A673 (cell line): ENCODE results near the gene PAQR8. TPM values are rescaled to one million over a fixed set of nuclear protein-coding genes. Genes with fewer than 3 reads are reported as not detected.

Experiments
- BruUV-seq: library from RNA; stranded (reverse); fragments of 400-500 nt; replicated peaks from 2 replicates; lab custom pipeline; 2021; lab: Mats Ljungman, UMichigan
- CTCF ChIA-PET: fragments of 300-600 bp; sonication (Branson Sonifier 250); formaldehyde crosslinking; loops from one replicate; lab custom pipeline; 2022; ENCODE audit warnings: antibody characterized with exemption; lab: Charles Lee
- POLR2A ChIA-PET: fragments of 300-600 bp; sonication (Branson Sonifier 250); formaldehyde crosslinking; loops from one replicate; lab custom pipeline; 2022; ENCODE audit warnings: antibody characterized with exemption; ENCODE audit not compliant: low non-redundant PET; lab: Charles Lee
- DNase-seq: peaks from one replicate; pipeline ENCODE4 v3.0.0-alpha.2; 2015; ENCODE audit warnings: low spot score
- H3K27ac ChIP-seq: fragments of 200-600 bp; sonication (generic); 2 replicates; pipeline ENCODE4 v1.5.1; 2016; ENCODE audit warnings: mixed run types, low read depth, mild to moderate bottlenecking, mixed read lengths, antibody characterized with exemption, low read length; ENCODE audit not compliant: poor library complexity, severe bottlenecking
- H3K27me3 ChIP-seq: fragments of 200-600 bp; sonication (generic); replicated peaks from 2 replicates; pipeline ENCODE4 v1.6.1; 2017; ENCODE audit warnings: mixed run types, low read depth, mild to moderate bottlenecking, mixed read lengths, antibody characterized with exemption, low read length; ENCODE audit not compliant: insufficient read depth, poor library complexity
- H3K36me3 ChIP-seq: fragments of 200-600 bp; sonication (generic); 2 replicates; pipeline ENCODE4 v1.6.1; 2016; ENCODE audit warnings: mixed run types, mild to moderate bottlenecking, mixed read lengths, antibody characterized with exemption, low read length; ENCODE audit not compliant: insufficient read depth, poor library complexity, severe bottlenecking
- H3K4me1 ChIP-seq: fragments of 200-600 bp; sonication (generic); 2 replicates; pipeline ENCODE4 v1.6.1; 2017; ENCODE audit warnings: mixed run types, mild to moderate bottlenecking, mixed read lengths, antibody characterized with exemption, low read length; ENCODE audit not compliant: insufficient read depth, poor library complexity, severe bottlenecking
- H3K4me3 ChIP-seq: fragments of 200-600 bp; sonication (generic); 2 replicates; pipeline ENCODE4 v1.5.1; 2016; ENCODE audit warnings: low read depth, mixed run types, mild to moderate bottlenecking, mixed read lengths, low read length; ENCODE audit not compliant: poor library complexity, severe bottlenecking
- H3K9me3 ChIP-seq: fragments of 200-600 bp; sonication (generic); 2 replicates; pipeline ENCODE4 v1.6.1; 2016; ENCODE audit warnings: mixed run types, low read depth, mild to moderate bottlenecking, mixed read lengths, antibody characterized with exemption, low read length; ENCODE audit not compliant: poor library complexity, severe bottlenecking
- EZH2 ChIP-seq: fragments of 200-600 bp; sonication (generic); IDR thresholded peaks from 2 replicates; pipeline ENCODE4 v1.6.1; 2017; ENCODE audit warnings: borderline replicate concordance, low read depth, mild to moderate bottlenecking, mixed read lengths, antibody characterized with exemption, low read length; ENCODE audit not compliant: poor library complexity, severe bottlenecking
- intact Hi-C: fragments of 100-400 bp; cut with micrococcal nuclease; formaldehyde crosslinking; loops from one replicate; pipeline ENCODE4 v1.10.0; 2022; ENCODE audit not compliant: unreplicated experiment
- total RNA-seq: library from RNA; stranded (reverse); gene quantifications from 2 replicates; pipeline ENCODE4 v1.2.3, GENCODE V29; 2021
- TF ChIP-seq, protein P1 (sequence below): fragments of 300-800, 200-600 bp; sonication (generic); conservative IDR thresholded peaks from 2 replicates; pipeline ENCODE4 v1.5.1; 2017; ENCODE audit warnings: low read depth, mild to moderate bottlenecking, antibody characterized with exemption, low read length, moderate library complexity, mixed read lengths

Gene PAQR8
- total RNA-seq, 1 experiment from 2014 or later: 1.5 TPM

DNA sequence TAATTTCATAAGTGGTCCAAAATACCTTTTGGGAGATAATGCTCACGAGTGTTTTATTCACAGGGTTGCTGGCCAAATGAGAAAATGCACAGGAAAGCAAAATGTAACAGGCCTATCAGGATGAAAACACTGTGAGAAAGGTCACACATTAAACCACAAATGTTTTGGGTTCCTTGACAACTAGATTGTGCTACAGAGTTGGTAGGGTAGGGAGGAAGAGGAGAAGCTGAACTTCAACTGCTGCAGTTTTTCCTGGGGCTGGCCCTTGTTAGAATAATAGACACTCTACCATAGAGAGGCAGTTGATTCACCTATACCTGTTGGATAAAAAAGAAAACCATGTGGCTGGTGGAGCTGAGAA lies 28.1 kb upstream of the PAQR8 start:
- no peak for DNase-seq
- intact Hi-C loops: no loop called here
- H3K27ac ChIP-seq: no peak overlapping the region
- H3K27me3 ChIP-seq: no peaks in the 10 kb centered on the region
- TF ChIP-seq EZH2: no peak
- TF ChIP-seq, protein P1, sequence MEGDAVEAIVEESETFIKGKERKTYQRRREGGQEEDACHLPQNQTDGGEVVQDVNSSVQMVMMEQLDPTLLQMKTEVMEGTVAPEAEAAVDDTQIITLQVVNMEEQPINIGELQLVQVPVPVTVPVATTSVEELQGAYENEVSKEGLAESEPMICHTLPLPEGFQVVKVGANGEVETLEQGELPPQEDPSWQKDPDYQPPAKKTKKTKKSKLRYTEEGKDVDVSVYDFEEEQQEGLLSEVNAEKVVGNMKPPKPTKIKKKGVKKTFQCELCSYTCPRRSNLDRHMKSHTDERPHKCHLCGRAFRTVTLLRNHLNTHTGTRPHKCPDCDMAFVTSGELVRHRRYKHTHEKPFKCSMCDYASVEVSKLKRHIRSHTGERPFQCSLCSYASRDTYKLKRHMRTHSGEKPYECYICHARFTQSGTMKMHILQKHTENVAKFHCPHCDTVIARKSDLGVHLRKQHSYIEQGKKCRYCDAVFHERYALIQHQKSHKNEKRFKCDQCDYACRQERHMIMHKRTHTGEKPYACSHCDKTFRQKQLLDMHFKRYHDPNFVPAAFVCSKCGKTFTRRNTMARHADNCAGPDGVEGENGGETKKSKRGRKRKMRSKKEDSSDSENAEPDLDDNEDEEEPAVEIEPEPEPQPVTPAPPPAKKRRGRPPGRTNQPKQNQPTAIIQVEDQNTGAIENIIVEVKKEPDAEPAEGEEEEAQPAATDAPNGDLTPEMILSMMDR: no peak
- no TSS peak for BruUV-seq
- no peaks in the 10 kb centered on the region for H3K4me1 ChIP-seq
- ChIA-PET CTCF (no interaction called here), POLR2A (no interaction called here)
- no peaks in the 10 kb centered on the region for H3K36me3 ChIP-seq
- H3K9me3 ChIP-seq: no peaks in the 10 kb centered on the region
- no peak overlapping the region for H3K4me3 ChIP-seq

DNA sequence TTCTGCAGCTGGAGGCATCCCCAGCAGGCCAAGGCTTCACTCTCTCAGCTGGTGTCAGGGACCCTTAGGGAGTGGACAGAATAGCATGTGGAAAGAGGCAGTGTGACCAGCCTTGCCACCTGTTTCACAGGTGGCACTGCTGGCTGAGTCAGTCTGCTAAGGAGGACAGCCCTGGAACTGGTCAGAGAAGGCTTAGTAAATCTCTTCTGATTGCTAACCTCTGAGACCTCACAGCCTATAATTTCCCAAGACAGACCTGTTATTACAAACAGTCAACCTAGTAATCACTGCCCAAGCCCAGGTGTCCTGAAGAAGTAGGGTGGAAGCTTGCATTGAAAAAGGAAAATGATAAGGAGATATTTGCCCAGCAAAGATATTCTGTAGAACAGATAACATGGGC lies 26.4 kb upstream of the PAQR8 start:
- no TSS peak for BruUV-seq
- DNase-seq: no peak
- TF ChIP-seq, protein P1: no peak
- TF ChIP-seq EZH2: no peak
- ChIA-PET CTCF (interaction anchor here (0.6 kb wide), 1 partner anchor 451 kb away, joined by 3 read pairs; no protein-coding TSS in a partner anchor), POLR2A (no interaction called here)
- H3K27me3 ChIP-seq: no peaks in the 10 kb centered on the region
- intact Hi-C loops: no loop called here
- no peak overlapping the region for H3K4me3 ChIP-seq
- no peaks in the 10 kb centered on the region for H3K4me1 ChIP-seq
- H3K27ac ChIP-seq: no peak overlapping the region
- no peaks in the 10 kb centered on the region for H3K9me3 ChIP-seq
- no peaks in the 10 kb centered on the region for H3K36me3 ChIP-seq

DNA sequence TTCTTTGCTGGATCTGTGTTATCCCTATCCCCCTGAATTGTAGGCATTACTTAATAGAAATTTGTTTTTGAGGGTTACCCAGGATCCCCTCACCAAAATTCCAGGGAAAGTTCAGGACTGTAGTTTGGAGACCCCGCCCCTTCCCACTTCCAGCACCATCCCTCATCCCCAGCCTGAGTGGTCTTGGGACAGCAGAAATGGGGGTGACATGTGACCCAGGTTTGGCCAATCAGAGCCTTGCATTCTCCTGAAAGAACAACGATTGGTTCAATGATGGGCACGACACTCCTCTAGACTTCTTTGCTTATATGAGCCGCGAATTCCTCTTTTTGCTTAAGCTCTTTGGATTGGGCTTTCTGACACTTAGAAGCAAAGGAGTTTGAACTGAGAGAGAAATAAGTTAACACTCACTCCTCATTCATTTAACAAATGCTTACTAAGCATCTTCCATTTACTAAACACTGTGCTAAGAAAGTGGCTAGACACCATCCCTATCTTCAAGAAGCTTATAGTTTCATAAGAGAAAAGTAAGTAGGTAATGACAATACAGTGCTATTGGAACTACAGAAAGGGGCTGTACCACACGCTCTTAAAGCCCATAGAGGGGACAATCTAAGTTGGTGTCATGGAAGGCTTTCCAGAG lies 24.9 kb upstream of the PAQR8 start:
- no peaks in the 10 kb centered on the region for H3K36me3 ChIP-seq
- no peaks in the 10 kb centered on the region for H3K4me1 ChIP-seq
- POLR2A ChIA-PET: no interaction called here
- no TSS peak for BruUV-seq
- DNase-seq: no peak
- TF ChIP-seq, protein P1: no peak
- TF ChIP-seq EZH2: no peak
- H3K4me3 ChIP-seq: no peak overlapping the region
- H3K9me3 ChIP-seq: no peaks in the 10 kb centered on the region
- no peak overlapping the region for H3K27ac ChIP-seq
- intact Hi-C loops: no loop called here
- H3K27me3 ChIP-seq: no peaks in the 10 kb centered on the region
- CTCF ChIA-PET: no interaction called here
